Ascending aorta (tissue), 2 donors: ENCODE results near the gene NMT2. TPM values are rescaled to one million over a fixed set of nuclear protein-coding genes. Genes with fewer than 3 reads are reported as not detected.

ENCODE experiments used
- DNase-seq, 2 donors: peaks; one replicate each; pipeline ENCODE4 v3.0.0-alpha.2; 2019; ENCODE audit warnings: low spot score in 2 of 2
- H3K27ac ChIP-seq, 2 donors: fragments of 200-600 bp; sonication (generic); one replicate each; pipeline ENCODE4 v1.5.1; 2016 to 2017; ENCODE audit warnings: mild to moderate bottlenecking in 1 of 2
- H3K27me3 ChIP-seq: fragments of 200-600 bp; sonication (generic); one replicate; pipeline ENCODE4 v1.5.1; 2017
- H3K36me3 ChIP-seq, 2 donors: fragments of 200-600 bp; sonication (generic); one replicate each; pipeline ENCODE4 v1.5.1; 2016
- H3K4me1 ChIP-seq, 2 donors: fragments of 200-600 bp; sonication (generic); one replicate each; pipeline ENCODE4 v1.5.1; 2016 to 2017; ENCODE audit warnings: mild to moderate bottlenecking in 1 of 2
- H3K4me3 ChIP-seq, 2 donors: fragments of 200-600 bp; sonication (generic); one replicate each; pipeline ENCODE4 v1.5.1; 2016 to 2017; ENCODE audit warnings: mild to moderate bottlenecking in 1 of 2
- H3K9me3 ChIP-seq, 2 donors: fragments of 200-600 bp; sonication (generic); one replicate each; pipeline ENCODE4 v1.5.1; 2016
- CTCF ChIP-seq, 3 experiments: fragments of 200-600 bp in 2 of 3; fragments of 450-650 bp in 1 of 3; sonication (generic) in 2 of 3; IDR thresholded peaks; one replicate each; pipeline ENCODE4 v1.5.1; 2016 to 2019; ENCODE audit warnings: antibody characterized with exemption in 3 of 3, mild to moderate bottlenecking in 1 of 3, moderate library complexity in 1 of 3
- intact Hi-C: fragments of 100-400 bp; cut with DNase I; formaldehyde crosslinking; loops from one replicate; pipeline ENCODE4 v1.15.1; 2023
- total RNA-seq: library from RNA; depleted of rRNA; stranded (reverse); fragments of >200 nt; gene quantifications from one replicate; pipeline ENCODE4 v1.1.0, GENCODE V29; 2016

NMT2 gene
- total RNA-seq, 1 donor from 2014 or later, result 11.9 TPM

- Histone ChIP-seq H3K4me1 (peaks cover 3 to 11% of the 10 kb centered on the region in 2 donors), H3K27ac (no peak within 1 kb of the TSS), H3K4me3 (peak within 1 kb of the TSS; percentile 53 to 68), H3K9me3 (no peaks in the 10 kb centered on the region), H3K27me3 (no peaks in the 10 kb centered on the region), H3K36me3 (no peaks in the 10 kb centered on the region)
- DNase-seq, result peak in 1 of 2 donors; percentile 89
- peak; percentile 37 to 63 (median 47) for TF ChIP-seq CTCF (IDR thresholded peaks at IDR 0.05)
- intact Hi-C loops, result loop anchor here (1.0 kb wide), 1 partner anchor 9 kb away; the partner anchor contains the start of gene RPP38
Observed at GRCh38 chr10:15088428-15089261, 79.8 kb downstream of the NMT2 start, which contains the start of gene ACBD7. Gene ACBD7 (minus strand): TSS chr10:15088776. CDS start chr10:15088728, 48 bp downstream.

GRCh38 chr10:15084502-15084922 is 84.0 kb downstream of the NMT2 start:
- Histone ChIP-seq H3K27ac (peak overlapping the region; percentile 13 to 27), H3K36me3 (no peaks in the 10 kb centered on the region), H3K4me1 (peaks cover 3 to 11% of the 10 kb centered on the region in 2 donors), H3K4me3 (peak overlapping the region; percentile 43 to 61), H3K27me3 (no peaks in the 10 kb centered on the region), H3K9me3 (no peaks in the 10 kb centered on the region)
- intact Hi-C loops, result no loop called here
- peak in 1 of 3 experiments; percentile 16 for TF ChIP-seq CTCF (IDR thresholded peaks at IDR 0.05)
- peak in 1 of 2 donors; percentile 75 for DNase-seq

GRCh38 chr10:15083674-15084501 is 84.6 kb downstream of the NMT2 start:
- DNase-seq, result no peak
- intact Hi-C loops, result no loop called here
- peak overlapping the region; percentile 43 to 61 for H3K4me3 ChIP-seq
- H3K27me3 ChIP-seq, result no peaks in the 10 kb centered on the region
- peak overlapping the region; percentile 13 to 27 for H3K27ac ChIP-seq
- peaks cover 3 to 8% of the 10 kb centered on the region in 2 donors for H3K4me1 ChIP-seq
- no peaks in the 10 kb centered on the region for H3K9me3 ChIP-seq
- no peaks in the 10 kb centered on the region for H3K36me3 ChIP-seq
- TF ChIP-seq CTCF (IDR thresholded peaks at IDR 0.05), result no peak

- intact Hi-C loops, result no loop called here
- no peak for DNase-seq
- Histone ChIP-seq H3K27me3 (no peaks in the 10 kb centered on the region), H3K4me3 (no peak overlapping the region), H3K36me3 (no peaks in the 10 kb centered on the region), H3K27ac (no peak overlapping the region), H3K4me1 (no peaks in the 10 kb centered on the region), H3K9me3 (no peaks in the 10 kb centered on the region)
- no peak for TF ChIP-seq CTCF (IDR thresholded peaks at IDR 0.05)
Observed at GRCh38 chr10:15075421-15075820, 93.1 kb downstream of the NMT2 start.

GRCh38 chr10:15072358-15072757 is 96.1 kb downstream of the NMT2 start:
- H3K27me3 ChIP-seq, result no peaks in the 10 kb centered on the region
- H3K9me3 ChIP-seq, result no peaks in the 10 kb centered on the region
- H3K27ac ChIP-seq, result no peak overlapping the region
- intact Hi-C loops, result no loop called here
- H3K36me3 ChIP-seq, result no peaks in the 10 kb centered on the region
- H3K4me3 ChIP-seq, result no peak overlapping the region
- DNase-seq, result no peak
- no peaks in the 10 kb centered on the region for H3K4me1 ChIP-seq
- TF ChIP-seq CTCF (IDR thresholded peaks at IDR 0.05), result no peak
